Spleen (tissue), 11 donors: ENCODE data around the gene MALL. TPM values are rescaled to one million over a fixed set of nuclear protein-coding genes. Genes with fewer than 3 reads are reported as not detected.

Experiments used
- DNase-seq: peaks from one replicate; pipeline ENCODE4 v3.0.0-alpha.2; 2020
- H3K27ac ChIP-seq, 8 donors: fragments of 200-600 bp; sonication (generic) in 7 of 8; 1 replicate in 4 of 8; 2 replicates in 4 of 8; pipeline versions ENCODE4 v1.5.0 to v1.8.0; 2016 to 2021; ENCODE audit warnings: inconsistent platforms in 4 of 8, mild to moderate bottlenecking in 4 of 8, moderate library complexity in 1 of 8
- H3K27me3 ChIP-seq, 7 donors: fragments of 200-600 bp; sonication (generic) in 6 of 7; replicated peaks in 1 of 7; 1 replicate in 4 of 7; 2 replicates in 3 of 7; pipeline versions ENCODE4 v1.5.0 to v1.8.0; 2016 to 2021; ENCODE audit warnings: inconsistent platforms in 3 of 7, mild to moderate bottlenecking in 1 of 7
- H3K36me3 ChIP-seq, 6 donors: fragments of 200-600 bp; sonication (generic) in 5 of 6; 1 replicate in 4 of 6; 2 replicates in 2 of 6; pipeline versions ENCODE4 v1.5.0 to v1.8.0; 2016 to 2021; ENCODE audit warnings: inconsistent platforms in 2 of 6
- H3K4me1 ChIP-seq, 6 donors: fragments of 200-600 bp; sonication (generic) in 5 of 6; 1 replicate in 3 of 6; 2 replicates in 3 of 6; pipeline versions ENCODE4 v1.5.0 to v1.8.0; 2016 to 2021; ENCODE audit warnings: inconsistent platforms in 3 of 6
- H3K4me3 ChIP-seq, 8 donors: fragments of 200-600 bp; sonication (generic) in 7 of 8; 1 replicate in 4 of 8; 2 replicates in 4 of 8; pipeline versions ENCODE4 v1.5.0 to v1.8.0; 2016 to 2021; ENCODE audit warnings: inconsistent platforms in 4 of 8, mild to moderate bottlenecking in 4 of 8, moderate library complexity in 2 of 8
- H3K9me3 ChIP-seq, 8 donors: fragments of 200-600 bp; sonication (generic) in 7 of 8; 1 replicate in 4 of 8; 2 replicates in 4 of 8; pipeline versions ENCODE4 v1.5.0 to v1.8.0; 2016 to 2021; ENCODE audit warnings: inconsistent platforms in 4 of 8
- POLR2A ChIP-seq, 3 donors: fragments of 450-650 bp; IDR thresholded peaks; one replicate each; pipeline ENCODE4 v1.5.1; 2017; ENCODE audit warnings: antibody characterized with exemption in 3 of 3, mild to moderate bottlenecking in 1 of 3
- POLR2AphosphoS5 ChIP-seq, 3 donors: sonication (generic); formaldehyde crosslinking; IDR thresholded peaks; one replicate each; pipeline ENCODE4 v1.5.1; 2017; ENCODE audit warnings: antibody characterized with exemption in 3 of 3
- WGBS, 5 donors: extraction: QIAGEN DNeasy Blood & Tissue Kit in 3 of 5; methylation state at CpG; one replicate each; pipeline versions ENCODE4 v1.1.5 to v1.1.7; 2013 to 2018; 5-methylcytosine and 5-hydroxymethylcytosine counted together
- intact Hi-C: fragments of 100-400 bp; cut with DNase I; formaldehyde crosslinking; loops from one replicate; pipeline ENCODE4 v1.15.0; 2023; ENCODE audit warnings: low total_unique reads
- polyA plus RNA-seq, 3 donors: library from polyadenylated mRNA; stranded (reverse); fragments of 200-250 nt; gene quantifications; one replicate each; pipeline ENCODE4 v1.2.1, GENCODE V29; 2013
- total RNA-seq, 7 donors: library from RNA; depleted of rRNA in 3 of 7; stranded (reverse); fragments of >200 nt in 3 of 7; fragmentation: NEBNext Ultra II Directional in 4 of 7; extraction: Animal tissue kit (Norgen Biotek cat#: 25700) in 4 of 7; gene quantifications; one replicate each; pipeline versions ENCODE4 v1.1.0 to v1.2.1, GENCODE V29; 2016 to 2021
- TF ChIP-seq, protein P1 (sequence below), 11 experiments: fragments of 200-600 bp in 7 of 11; fragments of 450-650 bp in 4 of 11; sonication (generic) in 4 of 11; IDR thresholded peaks in 8 of 11; conservative IDR thresholded peaks in 3 of 11; 1 replicate in 7 of 11; 2 replicates in 4 of 11; pipeline versions ENCODE4 v1.4.0 to v1.8.0; 2016 to 2021; ENCODE audit warnings: antibody characterized with exemption in 11 of 11, inconsistent platforms in 4 of 11, mild to moderate bottlenecking in 1 of 11
- donor health status: healthy with polysubstance abuse.
- donor health status: DM: no; HTN: no; CAD: no; lungs with moderate emphysema.
- donor health status: DM: no; HTN: no; CAD: no.
- donor health status: Bipolar disorder and iron deficiency.
- donor health status: healthy.
- donor health status: DM: no; HTN: no; CAD: no.
- donor health status: DM: yes; HTN: yes; CAD: no.

The MALL gene
- total and polyA plus RNA-seq, 10 donors = 1.7 to 14.5 (median 6.6) TPM

DNA sequence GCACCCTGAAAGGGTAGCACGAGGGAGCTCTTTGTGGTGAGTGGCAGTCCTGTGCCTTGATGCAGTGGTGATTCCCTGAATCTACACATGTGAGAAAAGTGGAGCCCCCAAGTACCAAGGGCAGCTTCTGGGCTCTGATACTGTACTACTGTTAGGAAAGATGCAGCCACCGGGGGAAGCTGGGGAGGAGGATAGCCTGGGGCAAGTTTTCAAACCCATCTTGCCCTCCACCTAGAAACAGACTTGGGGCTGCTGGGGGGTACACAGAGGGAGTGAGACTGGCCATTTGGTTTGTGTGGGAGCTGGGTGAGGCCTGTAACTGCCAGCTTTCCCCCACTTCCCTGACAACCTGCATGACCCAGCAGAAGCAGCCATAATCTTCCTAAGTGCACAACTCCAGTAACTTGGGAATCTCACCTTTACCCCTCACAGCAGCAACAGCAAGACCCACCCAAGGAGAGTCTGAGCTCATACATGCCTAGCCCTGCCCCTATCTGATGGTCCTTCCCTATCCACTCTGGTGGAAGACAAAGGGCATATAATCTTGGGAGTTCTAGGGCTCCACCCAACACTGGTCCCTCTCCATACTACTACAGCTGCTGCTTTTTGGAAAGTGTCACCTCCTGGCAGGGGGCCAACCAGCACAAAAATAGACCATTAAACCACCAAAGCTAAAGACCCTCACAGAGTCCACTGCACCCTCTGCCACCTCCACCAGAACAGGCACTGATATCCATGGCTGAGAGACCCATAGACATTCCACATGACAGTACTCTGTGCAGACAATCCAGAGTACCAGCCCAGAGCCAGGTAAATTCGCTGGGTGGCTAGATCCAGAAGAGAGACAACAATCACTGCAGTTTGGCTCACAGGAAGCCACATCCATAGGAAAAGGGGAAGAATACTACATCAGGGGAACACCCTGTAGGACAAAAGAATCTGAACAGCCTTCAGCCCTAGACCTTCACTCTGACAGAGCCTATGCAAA is 8.2 kb downstream of the MALL start:
- no peak overlapping the region for H3K27ac ChIP-seq
- peaks cover 0 to 22% (median 5%) of the 10 kb centered on the region in 6 donors for H3K4me1 ChIP-seq
- H3K36me3 ChIP-seq = no peaks in the 10 kb centered on the region
- H3K4me3 ChIP-seq = no peak overlapping the region
- intact Hi-C loops = no loop called here
- no peak for DNase-seq
- TF ChIP-seq, protein P1, sequence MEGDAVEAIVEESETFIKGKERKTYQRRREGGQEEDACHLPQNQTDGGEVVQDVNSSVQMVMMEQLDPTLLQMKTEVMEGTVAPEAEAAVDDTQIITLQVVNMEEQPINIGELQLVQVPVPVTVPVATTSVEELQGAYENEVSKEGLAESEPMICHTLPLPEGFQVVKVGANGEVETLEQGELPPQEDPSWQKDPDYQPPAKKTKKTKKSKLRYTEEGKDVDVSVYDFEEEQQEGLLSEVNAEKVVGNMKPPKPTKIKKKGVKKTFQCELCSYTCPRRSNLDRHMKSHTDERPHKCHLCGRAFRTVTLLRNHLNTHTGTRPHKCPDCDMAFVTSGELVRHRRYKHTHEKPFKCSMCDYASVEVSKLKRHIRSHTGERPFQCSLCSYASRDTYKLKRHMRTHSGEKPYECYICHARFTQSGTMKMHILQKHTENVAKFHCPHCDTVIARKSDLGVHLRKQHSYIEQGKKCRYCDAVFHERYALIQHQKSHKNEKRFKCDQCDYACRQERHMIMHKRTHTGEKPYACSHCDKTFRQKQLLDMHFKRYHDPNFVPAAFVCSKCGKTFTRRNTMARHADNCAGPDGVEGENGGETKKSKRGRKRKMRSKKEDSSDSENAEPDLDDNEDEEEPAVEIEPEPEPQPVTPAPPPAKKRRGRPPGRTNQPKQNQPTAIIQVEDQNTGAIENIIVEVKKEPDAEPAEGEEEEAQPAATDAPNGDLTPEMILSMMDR (IDR thresholded peaks at IDR 0.05 in 8 of 11, conservative IDR thresholded peaks at IDR 0.05 in 3 of 11) = no peak
- TF ChIP-seq POLR2A (IDR thresholded peaks at IDR 0.05) (no peak), POLR2AphosphoS5 (IDR thresholded peaks at IDR 0.05) (no peak)
- H3K9me3 ChIP-seq = peaks cover 0 to 8% (median 0%) of the 10 kb centered on the region in 8 donors
- 73 to 92% (median 87%) methylated on average over 2 to 3 of the region's 3 CpGs for WGBS, 5 donors
- peaks cover 0 to 31% (median 0%) of the 10 kb centered on the region in 7 donors for H3K27me3 ChIP-seq

DNA sequence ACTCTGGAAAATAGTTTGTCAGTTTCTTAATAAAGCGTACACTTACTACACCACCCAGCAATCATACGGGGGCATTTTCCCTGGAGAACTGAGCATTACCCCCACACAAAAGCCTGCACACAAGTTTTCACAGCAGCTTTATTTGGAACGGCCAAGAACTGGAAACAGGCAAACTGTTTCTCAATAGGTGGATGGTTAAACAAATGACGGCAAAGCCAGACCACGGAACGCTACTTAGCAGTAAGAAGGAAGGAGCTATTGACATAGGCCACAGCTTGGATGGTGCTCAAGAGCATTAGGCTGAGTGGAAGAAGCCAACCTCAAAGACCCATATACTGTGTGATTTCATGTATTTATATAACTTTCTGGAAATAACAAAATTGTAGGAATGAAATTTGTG is 9.0 kb downstream of the MALL start:
- Histone ChIP-seq H3K4me1 (peaks cover 4 to 29% (median 13%) of the 10 kb centered on the region in 6 donors), H3K27ac (no peak overlapping the region), H3K36me3 (no peaks in the 10 kb centered on the region), H3K4me3 (no peak overlapping the region), H3K27me3 (peaks cover 0 to 31% (median 0%) of the 10 kb centered on the region in 7 donors), H3K9me3 (peaks cover 0 to 8% (median 0%) of the 10 kb centered on the region in 8 donors)
- no peak for TF ChIP-seq POLR2A (IDR thresholded peaks at IDR 0.05)
- TF ChIP-seq, protein P1 (IDR thresholded peaks at IDR 0.05 in 8 of 11, conservative IDR thresholded peaks at IDR 0.05 in 3 of 11) = no peak
- no peak for TF ChIP-seq POLR2AphosphoS5 (IDR thresholded peaks at IDR 0.05)
- 58 to 76% (median 59%) methylated on average over 6 of the region's 6 CpGs for WGBS, 5 donors
- no peak for DNase-seq
- intact Hi-C loops = no loop called here

DNA sequence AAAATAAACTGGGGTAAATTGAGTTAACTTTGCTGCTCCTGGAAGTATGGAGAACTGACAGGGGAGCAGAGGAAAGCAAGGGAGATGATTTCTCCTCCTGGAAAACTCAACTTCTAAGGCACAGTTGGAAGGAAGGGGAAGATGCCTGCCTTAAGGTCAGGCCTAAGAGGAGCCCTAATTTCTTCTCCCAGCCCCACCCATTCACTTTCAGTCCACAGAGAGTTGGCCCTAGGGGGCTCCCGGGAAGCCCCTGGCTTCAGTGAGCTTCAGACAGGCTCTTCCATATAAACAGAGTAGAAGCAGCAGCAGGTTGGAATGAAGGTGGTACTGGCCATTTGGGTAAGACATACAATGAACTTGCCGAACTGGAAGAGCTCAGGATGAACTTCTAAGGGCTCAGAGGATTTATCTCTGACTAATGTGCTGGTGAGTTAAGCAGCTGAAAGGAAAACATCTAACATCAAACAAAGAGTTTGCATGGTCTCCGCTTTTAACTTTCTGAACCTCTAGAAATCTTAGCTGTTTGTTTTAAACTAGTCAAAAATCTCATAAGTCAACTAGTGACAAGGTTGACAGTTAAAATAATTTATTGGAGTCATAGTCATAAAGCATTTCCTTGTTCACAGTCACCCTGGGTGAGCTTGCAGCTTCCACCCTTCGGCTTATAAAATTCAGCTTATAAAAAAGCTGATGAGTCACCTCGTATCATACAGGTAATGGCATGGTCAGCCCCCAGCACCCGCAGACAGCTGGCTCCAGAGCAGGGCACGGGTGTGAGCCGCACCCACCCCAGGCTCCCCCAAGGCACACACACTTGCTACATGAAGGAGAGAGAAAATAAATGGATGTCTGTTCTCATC is 9.8 kb downstream of the MALL start:
- H3K27me3 ChIP-seq = peaks cover 0 to 31% (median 0%) of the 10 kb centered on the region in 7 donors
- no peak overlapping the region for H3K4me3 ChIP-seq
- no peaks in the 10 kb centered on the region for H3K36me3 ChIP-seq
- no peak for DNase-seq
- peaks cover 0 to 8% (median 0%) of the 10 kb centered on the region in 8 donors for H3K9me3 ChIP-seq
- intact Hi-C loops = no loop called here
- peaks cover 6 to 37% (median 18%) of the 10 kb centered on the region in 6 donors for H3K4me1 ChIP-seq
- TF ChIP-seq POLR2AphosphoS5 (IDR thresholded peaks at IDR 0.05) (no peak), POLR2A (IDR thresholded peaks at IDR 0.05) (no peak)
- TF ChIP-seq, protein P1 (IDR thresholded peaks at IDR 0.05 in 8 of 11, conservative IDR thresholded peaks at IDR 0.05 in 3 of 11) = no peak
- H3K27ac ChIP-seq = no peak overlapping the region
- 33 to 44% (median 36%) methylated on average over 8 of the region's 8 CpGs for WGBS, 5 donors
